GM13977 (cell line): ENCODE data around the gene OR8A1.

Experiments used
- DNase-seq: peaks from one replicate; pipeline ENCODE4 v3.0.0; 2012; ENCODE audit warnings: low spot score
- CTCF ChIP-seq: IDR thresholded peaks from 2 replicates; pipeline ENCODE4 v1.5.1; 2012; ENCODE audit warnings: mild to moderate bottlenecking, control low read depth; ENCODE audit not compliant: insufficient read depth; ENCODE audit errors: extremely low read depth, missing control alignments
- in situ Hi-C: fragments of 300-500 bp; cut with MboI; formaldehyde crosslinking; loops from one replicate; pipeline ENCODE4 v1.12.0; 2022; ENCODE audit warnings: low sequenced_read_pairs, low pct_unique_long_range_greater_than_20kb, mixed read lengths, inconsistent platforms; ENCODE audit not compliant: unreplicated experiment

OR8A1 gene

DNA sequence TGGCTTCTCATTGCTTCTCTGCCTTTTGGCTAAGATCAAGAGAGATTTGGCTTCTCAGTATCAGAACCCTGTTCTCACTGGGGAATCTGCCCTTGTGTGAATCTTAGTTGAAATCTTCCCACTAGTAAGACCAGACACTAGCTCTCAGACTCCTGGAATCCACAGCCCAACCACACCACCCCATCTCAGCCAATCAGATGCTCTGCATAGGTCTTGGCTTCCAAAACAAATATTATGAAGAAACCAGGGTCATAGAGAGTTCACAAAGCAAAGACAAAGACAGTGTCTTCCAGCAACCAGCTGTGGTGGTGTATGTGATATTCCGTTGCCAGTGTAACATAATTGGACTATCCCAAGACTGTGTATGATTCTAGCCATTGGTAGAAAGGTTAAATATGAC lies 31.8 kb upstream of the OR8A1 start:
- TF ChIP-seq CTCF = no peak
- DNase-seq = no peak
- in situ Hi-C loops = no loop called here

GRCh38 chr11:124541204-124541603 lies 28.6 kb upstream of the OR8A1 start:
- no peak for TF ChIP-seq CTCF
- DNase-seq = no peak
- in situ Hi-C loops = no loop called here

DNA sequence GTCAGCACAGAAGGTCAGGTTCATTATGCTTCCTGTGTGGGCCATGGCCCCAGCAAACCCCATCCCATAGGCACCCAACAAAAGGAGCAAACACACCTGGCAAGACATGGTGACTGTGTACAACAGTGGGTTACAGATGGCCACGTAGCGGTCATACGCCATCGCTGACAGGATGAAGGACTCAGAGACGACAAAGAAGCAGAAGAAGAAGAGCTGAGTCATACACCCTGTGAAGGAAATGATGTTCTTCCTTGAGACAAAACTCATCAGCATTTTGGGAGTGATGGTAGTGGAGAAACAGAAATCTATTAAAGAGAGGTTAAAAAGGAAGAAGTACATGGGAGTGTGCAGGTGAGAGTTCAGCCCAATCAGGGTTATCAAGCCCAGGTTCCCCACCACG lies 26.7 kb upstream of the OR8A1 start:
- in situ Hi-C loops = no loop called here
- no peak for TF ChIP-seq CTCF
- no peak for DNase-seq

DNA sequence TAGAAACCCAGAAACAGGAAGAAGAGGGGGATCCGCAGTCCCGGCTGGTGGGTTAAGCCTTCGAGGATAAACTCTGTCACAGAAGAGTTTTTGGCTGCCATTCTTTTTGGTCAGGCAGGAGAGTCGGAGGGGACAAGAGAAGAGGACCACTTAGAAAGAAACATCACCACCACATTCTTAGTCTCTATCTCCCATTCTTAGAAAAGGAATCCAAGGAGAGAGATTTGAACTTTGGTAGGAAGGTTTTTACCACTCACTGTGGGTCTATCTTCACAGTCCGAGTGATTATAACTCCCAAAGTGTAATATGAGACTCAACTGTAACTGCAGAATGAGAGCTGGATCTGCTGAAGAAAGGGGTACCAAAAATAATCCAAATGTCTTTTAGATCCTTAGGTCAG lies 26.2 kb upstream of the OR8A1 start, which contains the start of gene OR8B12:
OR8B12 (minus strand) TSS at position 101 of the 400 bp plus-strand sequence; CDS start at position 101, 0 bp downstream.
- no peak for DNase-seq
- in situ Hi-C loops = no loop called here
- no peak for TF ChIP-seq CTCF

GRCh38 chr11:124551189-124551588 lies 18.6 kb upstream of the OR8A1 start:
- no peak for DNase-seq
- no peak for TF ChIP-seq CTCF
- in situ Hi-C loops = no loop called here

DNA sequence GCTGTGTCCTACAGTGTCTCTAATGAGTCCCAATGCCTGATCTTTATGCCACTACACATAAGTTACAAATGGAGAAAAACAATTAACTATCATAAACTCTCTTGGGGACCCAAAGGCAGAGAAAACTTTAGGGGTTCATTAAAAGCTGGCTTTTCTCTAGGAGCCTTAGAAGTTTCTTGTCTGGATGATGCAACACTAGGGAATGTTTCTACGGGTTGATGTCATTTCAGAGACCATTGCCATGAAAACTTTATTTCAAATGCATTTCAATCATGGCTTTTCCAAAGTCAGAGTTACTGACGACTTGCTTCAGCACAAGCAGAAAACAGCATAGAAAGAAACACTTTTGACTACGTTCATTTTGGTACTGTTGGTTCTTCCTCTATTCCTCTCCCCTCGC lies 17.8 kb upstream of the OR8A1 start:
- no peak for TF ChIP-seq CTCF
- no peak for DNase-seq
- in situ Hi-C loops = no loop called here

- DNase-seq = no peak
- TF ChIP-seq CTCF = no peak
- in situ Hi-C loops = no loop called here
These were observed 13.0 kb upstream of the OR8A1 start for GRCh38 chr11:124556828-124557227.
